Activated CD8-positive, alpha-beta T cell treated with anti-CD3 and anti-CD28 coated beads, Interleukin-2, amount 10 ng/mL, durations not matched to agents 7 days and 5 days (primary cell): Measurements from ENCODE around the gene MX2. TPM values are rescaled to one million over a fixed set of nuclear protein-coding genes. Genes with fewer than 3 reads are reported as not detected.

Source experiments
- ATAC-seq: fragments of 150-1000 bp; cut with Tn5 transposase; one replicate; pipeline ENCODE4 v1.10.0; 2021; ENCODE audit warnings: moderate library complexity
- CTCF ChIA-PET: fragments of 350-600 bp; sonication (Branson Sonifier 250); formaldehyde crosslinking; loops from one replicate; lab custom pipeline; 2021; ENCODE audit warnings: antibody characterized with exemption; lab: Charles Lee
- POLR2A ChIA-PET: fragments of 350-600 bp; sonication (Branson Sonifier 250); formaldehyde crosslinking; loops from one replicate; lab custom pipeline; 2021; ENCODE audit warnings: antibody characterized with exemption; lab: Charles Lee
- DNase-seq: peaks from one replicate; pipeline ENCODE4 v3.0.0-alpha.2; 2020
- H3K27ac Mint-ChIP-seq: one replicate; pipeline ENCODE4 v1.8.0; 2021; ENCODE audit warnings: mild to moderate bottlenecking, mixed read lengths
- H3K27me3 Mint-ChIP-seq: one replicate; pipeline ENCODE4 v1.8.0; 2021; ENCODE audit warnings: low read depth, mixed read lengths
- H3K36me3 Mint-ChIP-seq: one replicate; pipeline ENCODE4 v1.8.0; 2021; ENCODE audit warnings: low read depth, mixed read lengths
- H3K4me1 Mint-ChIP-seq: one replicate; pipeline ENCODE4 v1.8.0; 2021; ENCODE audit warnings: low read depth, mixed read lengths
- H3K4me3 Mint-ChIP-seq: one replicate; pipeline ENCODE4 v1.8.0; 2021; ENCODE audit warnings: mild to moderate bottlenecking, mixed read lengths
- H3K9me3 Mint-ChIP-seq: one replicate; pipeline ENCODE4 v1.8.0; 2022; ENCODE audit warnings: mixed read lengths; ENCODE audit not compliant: insufficient read depth
- total RNA-seq, 2 experiments: library from RNA; stranded (reverse); gene quantifications; one replicate each; pipeline ENCODE4 v1.2.3, GENCODE V29; 2021

Gene MX2
- total RNA-seq, 2 experiments from 2014 or later: 56.0 to 58.6 TPM

DNA sequence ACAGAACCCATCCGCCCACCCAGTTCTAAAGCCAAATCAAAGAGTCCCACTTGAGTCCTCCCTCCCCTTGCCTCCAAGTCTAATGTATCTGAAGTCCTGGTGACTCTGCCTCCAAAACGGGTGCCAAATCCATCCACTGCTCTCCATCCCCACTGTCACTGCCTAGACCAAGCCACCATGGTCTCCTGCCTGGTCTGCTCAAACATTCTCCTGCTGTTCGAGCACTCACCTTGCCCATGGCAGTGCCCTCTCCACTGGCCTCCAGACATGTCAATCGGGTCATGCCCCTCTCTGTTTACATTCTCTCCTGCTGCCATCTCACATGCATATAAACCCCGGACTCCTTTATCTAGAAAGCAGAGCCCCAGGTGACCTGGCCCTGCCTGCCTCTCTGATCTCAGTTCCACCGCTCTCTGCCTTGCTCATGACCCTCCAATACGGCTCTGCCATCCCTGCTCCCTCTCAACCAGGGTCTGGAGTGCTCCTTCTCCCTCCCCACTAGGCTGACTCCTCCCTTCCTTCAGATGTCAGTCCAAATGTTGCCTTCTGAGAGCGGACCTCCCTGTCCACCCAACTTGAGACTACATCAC lies 32.1 kb downstream of the MX2 start:
- no peak for DNase-seq
- H3K9me3 Mint-ChIP-seq: no peaks in the 10 kb centered on the region
- no peaks in the 10 kb centered on the region for H3K27me3 Mint-ChIP-seq
- ChIA-PET CTCF (no interaction called here), POLR2A (no interaction called here)
- H3K36me3 Mint-ChIP-seq: peaks cover 54% of the 10 kb centered on the region
- peaks cover 3% of the 10 kb centered on the region for H3K4me1 Mint-ChIP-seq
- no peak for ATAC-seq
- H3K4me3 Mint-ChIP-seq: no peak overlapping the region
- H3K27ac Mint-ChIP-seq: peak overlapping the region; percentile 51

DNA sequence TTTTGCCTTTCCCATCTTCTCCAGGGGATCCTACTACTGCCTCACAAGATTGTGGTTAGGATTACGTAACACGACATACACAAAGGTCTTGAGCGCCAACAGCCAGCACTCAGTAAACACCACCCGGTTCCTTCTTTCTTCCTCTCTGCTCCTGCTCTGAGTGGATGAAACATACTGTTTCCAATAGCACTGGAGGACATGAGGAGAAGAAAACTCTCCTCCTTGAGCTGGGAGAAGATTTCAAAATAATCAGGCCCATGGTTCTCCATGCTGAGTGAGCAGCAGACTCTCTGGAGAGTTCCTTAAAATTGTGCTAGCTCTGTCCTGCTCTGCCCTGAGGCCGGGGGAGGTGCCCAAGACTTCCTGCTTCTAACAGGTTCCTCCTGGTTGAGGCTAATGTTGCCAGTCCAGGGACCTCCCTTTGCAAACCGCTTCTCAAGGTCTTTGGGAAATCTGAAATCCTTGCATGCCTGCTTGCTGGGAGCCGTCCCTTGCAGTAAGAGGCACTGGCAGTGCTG lies 34.8 kb downstream of the MX2 start:
- DNase-seq (no peak), ATAC-seq (no peak)
- Mint-ChIP-seq H3K36me3 (peaks cover 67% of the 10 kb centered on the region), H3K4me3 (no peak overlapping the region), H3K27me3 (no peaks in the 10 kb centered on the region), H3K4me1 (peaks cover 3% of the 10 kb centered on the region), H3K9me3 (no peaks in the 10 kb centered on the region), H3K27ac (no peak overlapping the region)
- POLR2A ChIA-PET: interaction anchor here (1.6 kb wide), 1 partner anchor 22 kb away, joined by 6 read pairs; no protein-coding TSS in a partner anchor
- CTCF ChIA-PET: no interaction called here

DNA sequence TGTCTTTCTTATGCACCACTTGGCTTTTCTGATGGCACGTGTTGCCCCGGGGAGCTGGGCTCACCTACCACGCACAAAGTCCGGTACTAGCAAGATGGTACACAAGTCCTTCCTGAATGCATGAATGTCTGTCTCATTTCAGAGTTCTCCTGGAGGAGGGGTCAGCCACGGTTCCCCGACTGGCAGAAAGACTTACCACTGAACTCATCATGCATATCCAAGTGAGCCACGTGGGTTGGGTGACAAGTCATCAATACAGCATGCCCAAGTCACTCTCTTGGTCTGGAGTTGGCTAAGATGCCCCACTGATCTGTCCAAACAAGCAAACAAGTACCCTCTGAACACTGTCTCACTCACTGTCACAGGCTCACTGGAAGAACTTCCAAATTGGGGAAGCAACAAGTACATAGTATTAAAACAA lies 35.7 kb downstream of the MX2 start:
- Mint-ChIP-seq H3K27ac (peak overlapping the region; percentile 50), H3K4me3 (no peak overlapping the region), H3K27me3 (no peaks in the 10 kb centered on the region), H3K36me3 (peaks cover 71% of the 10 kb centered on the region), H3K9me3 (no peaks in the 10 kb centered on the region), H3K4me1 (peaks cover 3% of the 10 kb centered on the region)
- CTCF ChIA-PET: no interaction called here
- no peak for ATAC-seq
- DNase-seq: no peak
- POLR2A ChIA-PET: interaction anchor here (1.6 kb wide), 1 partner anchor 21 kb away, joined by 6 read pairs; no protein-coding TSS in a partner anchor

DNA sequence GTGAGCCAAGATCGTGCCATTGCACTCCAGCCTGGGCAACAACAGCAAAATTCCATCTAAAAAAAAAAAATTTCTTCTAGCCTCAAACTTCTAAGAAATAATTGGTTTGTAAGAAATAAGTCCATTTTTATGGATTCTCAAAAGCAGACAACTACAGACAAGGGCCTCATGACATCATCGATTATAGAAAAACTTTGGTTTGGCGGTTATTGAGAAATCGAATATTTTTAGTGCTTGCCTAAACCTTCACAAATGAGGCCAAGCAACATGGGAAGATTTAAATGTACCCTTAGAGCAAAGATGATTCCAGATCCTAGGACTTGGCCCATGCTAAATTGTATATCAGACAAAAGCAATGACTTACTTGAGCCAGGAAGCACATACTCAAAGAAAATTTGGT lies 36.4 kb downstream of the MX2 start:
- Mint-ChIP-seq H3K4me3 (no peak overlapping the region), H3K4me1 (peaks cover 3% of the 10 kb centered on the region), H3K9me3 (no peaks in the 10 kb centered on the region), H3K27me3 (no peaks in the 10 kb centered on the region), H3K27ac (no peak overlapping the region), H3K36me3 (peaks cover 76% of the 10 kb centered on the region)
- no peak for ATAC-seq
- no peak for DNase-seq
- CTCF ChIA-PET: no interaction called here
- POLR2A ChIA-PET: no interaction called here

DNA sequence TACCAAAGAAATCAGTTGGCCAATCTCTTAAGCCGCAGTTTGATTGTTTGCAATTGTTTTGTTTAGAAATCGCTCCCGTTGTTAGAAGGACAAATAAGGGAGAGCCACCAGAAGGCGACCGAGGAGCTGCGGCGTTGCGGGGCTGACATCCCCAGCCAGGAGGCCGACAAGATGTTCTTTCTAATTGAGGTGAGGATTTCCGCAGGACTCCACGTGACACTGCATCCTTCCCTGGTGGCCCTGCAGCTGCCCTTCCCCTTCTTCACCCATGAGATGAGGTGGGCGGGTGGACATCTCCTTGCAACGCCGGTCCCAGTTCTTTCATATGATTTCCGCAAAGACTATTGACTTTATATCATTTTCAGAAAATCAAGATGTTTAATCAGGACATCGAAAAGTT lies 37.0 kb downstream of the MX2 start:
- POLR2A ChIA-PET: no interaction called here
- DNase-seq: no peak
- H3K4me1 Mint-ChIP-seq: peaks cover 3% of the 10 kb centered on the region
- no peak overlapping the region for H3K27ac Mint-ChIP-seq
- no peak overlapping the region for H3K4me3 Mint-ChIP-seq
- H3K27me3 Mint-ChIP-seq: no peaks in the 10 kb centered on the region
- H3K36me3 Mint-ChIP-seq: peaks cover 74% of the 10 kb centered on the region
- H3K9me3 Mint-ChIP-seq: no peaks in the 10 kb centered on the region
- CTCF ChIA-PET: no interaction called here
- no peak for ATAC-seq

DNA sequence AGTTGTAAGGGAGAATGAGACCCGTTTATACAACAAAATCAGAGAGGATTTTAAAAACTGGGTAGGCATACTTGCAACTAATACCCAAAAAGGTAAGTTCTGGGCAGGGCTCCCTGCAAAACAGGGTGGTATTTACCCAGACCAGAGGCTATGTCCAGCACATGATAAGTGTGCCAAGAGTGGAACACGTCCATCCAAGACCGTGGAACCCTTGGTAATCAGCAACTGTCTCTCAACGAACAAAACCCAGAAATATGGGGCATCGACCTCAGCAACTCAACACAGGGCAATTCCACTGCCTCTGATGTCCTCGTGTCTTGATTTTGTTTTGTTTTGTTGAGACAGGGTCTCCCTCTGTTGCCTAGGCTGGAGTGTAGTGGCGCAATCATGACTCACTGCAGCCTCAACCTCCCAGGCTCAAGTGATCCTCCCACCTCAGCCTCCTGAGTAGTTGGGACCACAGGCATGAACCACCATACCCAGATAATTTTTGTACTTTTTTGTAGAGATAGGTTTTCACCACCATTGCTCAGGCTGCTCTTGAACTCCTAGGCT lies 37.5 kb downstream of the MX2 start:
- no peak overlapping the region for H3K4me3 Mint-ChIP-seq
- POLR2A ChIA-PET: no interaction called here
- CTCF ChIA-PET: no interaction called here
- peaks cover 73% of the 10 kb centered on the region for H3K36me3 Mint-ChIP-seq
- H3K27ac Mint-ChIP-seq: no peak overlapping the region
- no peaks in the 10 kb centered on the region for H3K27me3 Mint-ChIP-seq
- no peaks in the 10 kb centered on the region for H3K9me3 Mint-ChIP-seq
- peaks cover 3% of the 10 kb centered on the region for H3K4me1 Mint-ChIP-seq
- ATAC-seq (no peak), DNase-seq (no peak)

DNA sequence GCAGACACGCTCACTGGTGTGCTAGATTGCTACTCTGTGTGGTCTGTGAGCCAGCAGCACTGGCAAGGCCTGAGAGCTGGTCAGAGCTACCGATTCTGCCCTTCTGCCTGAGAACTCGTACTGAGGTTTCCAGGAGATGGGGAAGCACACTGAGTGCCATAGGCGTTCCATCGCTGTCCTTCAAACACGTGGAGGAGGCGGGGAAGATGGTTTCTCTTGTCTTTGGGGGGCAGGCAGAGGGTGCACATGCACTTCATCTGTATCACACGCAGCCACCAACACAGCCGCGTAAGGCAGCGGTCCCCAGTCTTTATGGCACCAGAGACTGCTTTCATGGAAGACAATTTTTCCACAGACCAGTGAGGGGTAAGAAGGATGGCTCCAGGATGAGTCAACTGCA lies 40.4 kb downstream of the MX2 start:
- Mint-ChIP-seq H3K27me3 (no peaks in the 10 kb centered on the region), H3K9me3 (no peaks in the 10 kb centered on the region), H3K27ac (no peak overlapping the region), H3K36me3 (peaks cover 71% of the 10 kb centered on the region), H3K4me3 (no peak overlapping the region), H3K4me1 (no peaks in the 10 kb centered on the region)
- ChIA-PET CTCF (interaction anchor here (2.1 kb wide), 1 partner anchor 10 kb away, joined by 7 read pairs; no protein-coding TSS in a partner anchor), POLR2A (no interaction called here)
- ATAC-seq (no peak), DNase-seq (no peak)

DNA sequence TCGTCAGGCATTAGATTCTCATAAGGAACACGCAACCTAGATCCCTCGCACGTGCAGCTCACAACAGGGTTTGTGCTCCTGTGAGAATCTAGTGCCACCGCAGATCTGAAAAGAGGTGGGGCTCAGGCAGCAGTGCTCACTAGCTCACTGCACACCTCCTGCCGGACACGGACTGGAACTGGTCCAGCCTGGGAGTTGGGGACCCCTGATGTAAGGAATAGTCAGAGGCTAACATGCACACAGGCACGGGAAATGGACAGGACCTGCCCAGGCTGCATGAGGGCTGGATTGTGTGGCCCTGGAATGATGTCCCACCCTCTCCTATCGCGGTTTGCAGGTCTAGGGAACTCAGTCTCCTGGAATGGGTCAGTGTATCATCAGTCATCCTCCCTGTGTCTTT lies 41.0 kb downstream of the MX2 start:
- POLR2A ChIA-PET: no interaction called here
- Mint-ChIP-seq H3K9me3 (no peaks in the 10 kb centered on the region), H3K27me3 (no peaks in the 10 kb centered on the region), H3K4me1 (no peaks in the 10 kb centered on the region), H3K36me3 (peaks cover 71% of the 10 kb centered on the region), H3K4me3 (no peak overlapping the region), H3K27ac (peak overlapping the region; percentile 61)
- CTCF ChIA-PET: interaction anchor here (2.1 kb wide), 1 partner anchor 9 kb away, joined by 7 read pairs; no protein-coding TSS in a partner anchor
- no peak for ATAC-seq
- DNase-seq: no peak

DNA sequence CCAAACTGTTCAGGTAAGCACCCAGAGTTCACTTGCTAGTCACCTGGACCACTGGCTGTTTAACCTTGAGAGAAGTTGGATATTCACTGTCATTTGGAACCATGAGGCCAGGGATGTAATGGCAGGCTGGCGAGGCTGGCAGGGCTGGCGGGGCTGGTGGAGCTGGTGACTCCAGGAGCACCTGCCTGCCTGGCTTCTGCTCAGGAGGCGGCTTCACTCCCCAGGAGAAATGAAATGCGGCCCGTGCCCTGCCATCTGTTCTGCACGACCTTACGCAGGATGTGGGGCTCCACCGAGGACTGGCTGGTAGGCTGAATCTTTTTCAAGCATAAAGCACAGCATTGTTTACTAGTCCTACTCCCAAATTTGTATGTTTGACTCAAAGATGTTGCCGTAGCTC lies 41.5 kb downstream of the MX2 start:
- Mint-ChIP-seq H3K27ac (peak overlapping the region; percentile 61), H3K4me3 (no peak overlapping the region), H3K36me3 (peaks cover 73% of the 10 kb centered on the region), H3K27me3 (no peaks in the 10 kb centered on the region), H3K9me3 (no peaks in the 10 kb centered on the region), H3K4me1 (no peaks in the 10 kb centered on the region)
- ChIA-PET POLR2A (no interaction called here), CTCF (interaction anchor here (2.1 kb wide), 1 partner anchor 9 kb away, joined by 7 read pairs; no protein-coding TSS in a partner anchor)
- no peak for DNase-seq
- ATAC-seq: no peak

DNA sequence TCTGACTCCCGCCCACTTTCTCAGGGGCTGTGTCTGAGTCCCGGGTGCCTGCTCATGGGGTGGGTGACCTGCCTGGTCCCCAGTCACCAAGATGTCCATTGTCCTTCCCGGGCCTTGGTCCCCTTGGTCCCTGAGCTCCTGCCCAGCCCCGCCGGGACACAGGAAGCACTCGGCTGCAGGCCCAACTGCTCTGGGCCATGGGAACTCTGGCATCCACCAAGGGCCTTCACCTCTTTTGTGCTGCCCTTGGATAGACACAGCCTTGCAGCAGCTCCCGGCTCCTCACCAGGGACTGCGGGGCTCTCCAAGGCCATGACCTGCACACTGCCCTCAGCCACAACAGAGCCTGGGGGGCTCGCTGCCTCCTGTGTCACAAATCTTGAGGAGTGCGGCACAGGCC lies 42.1 kb downstream of the MX2 start:
- no peaks in the 10 kb centered on the region for H3K9me3 Mint-ChIP-seq
- CTCF ChIA-PET: no interaction called here

DNA sequence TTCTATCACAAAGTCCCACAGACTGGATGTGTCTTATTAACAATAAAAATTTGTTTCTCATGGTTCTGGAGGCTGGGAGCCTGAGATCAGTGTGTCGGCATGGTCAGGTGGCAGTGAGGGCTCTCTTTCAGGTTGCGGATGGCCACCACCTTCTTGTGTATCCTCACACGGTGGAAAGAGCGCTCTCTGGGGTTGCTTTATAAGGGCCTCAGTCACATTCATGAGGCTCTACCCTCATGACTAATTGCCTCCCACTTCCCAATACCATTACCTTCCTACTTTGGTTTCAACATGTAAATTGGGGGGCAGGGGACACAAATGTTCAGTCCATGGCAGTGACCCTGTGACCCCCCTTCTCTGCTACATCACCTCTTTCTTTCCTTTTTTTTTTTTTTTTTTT lies 43.5 kb downstream of the MX2 start:
- POLR2A ChIA-PET: no interaction called here
- H3K4me1 Mint-ChIP-seq: no peaks in the 10 kb centered on the region
- peaks cover 77% of the 10 kb centered on the region for H3K36me3 Mint-ChIP-seq
- DNase-seq: no peak
- H3K9me3 Mint-ChIP-seq: no peaks in the 10 kb centered on the region
- no peaks in the 10 kb centered on the region for H3K27me3 Mint-ChIP-seq
- CTCF ChIA-PET: no interaction called here
- H3K4me3 Mint-ChIP-seq: no peak overlapping the region
- no peak for ATAC-seq
- no peak overlapping the region for H3K27ac Mint-ChIP-seq

More for the DNA sequence above, 42.1 kb downstream of the MX2 start:
- no peaks in the 10 kb centered on the region for H3K27me3 Mint-ChIP-seq
- H3K4me3 Mint-ChIP-seq: no peak overlapping the region
- DNase-seq (no peak), ATAC-seq (no peak)
- peaks cover 74% of the 10 kb centered on the region for H3K36me3 Mint-ChIP-seq
- no peaks in the 10 kb centered on the region for H3K4me1 Mint-ChIP-seq
- POLR2A ChIA-PET: no interaction called here
- H3K27ac Mint-ChIP-seq: no peak overlapping the region

DNA sequence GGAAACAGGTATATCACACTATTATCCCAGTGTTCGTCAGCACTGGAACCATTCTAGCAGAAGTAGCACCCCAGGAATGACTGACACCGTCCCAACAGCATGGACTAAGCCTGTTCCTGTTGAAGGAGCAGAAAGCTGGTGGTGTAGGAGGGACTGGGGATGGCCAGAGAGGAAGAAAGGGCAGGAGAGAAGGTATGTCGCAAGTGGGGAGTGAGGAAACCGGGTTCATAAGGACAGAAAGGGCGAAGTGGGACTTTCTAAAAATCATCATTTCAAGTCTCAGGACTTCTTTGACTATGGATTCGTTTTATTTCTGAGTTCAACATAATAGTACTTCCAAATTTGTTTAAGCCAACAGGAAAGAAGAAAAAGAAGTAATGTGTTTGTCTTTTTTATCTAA lies 44.5 kb downstream of the MX2 start:
- ATAC-seq: no peak
- ChIA-PET CTCF (no interaction called here), POLR2A (no interaction called here)
- H3K4me1 Mint-ChIP-seq: peaks cover 1% of the 10 kb centered on the region
- no peak overlapping the region for H3K4me3 Mint-ChIP-seq
- H3K27me3 Mint-ChIP-seq: no peaks in the 10 kb centered on the region
- no peaks in the 10 kb centered on the region for H3K9me3 Mint-ChIP-seq
- DNase-seq: no peak
- no peak overlapping the region for H3K27ac Mint-ChIP-seq
- H3K36me3 Mint-ChIP-seq: peaks cover 79% of the 10 kb centered on the region
